T-helper 1 cell (primary cell): ENCODE data around the gene TMEM121B.

Experiments
- DNase-seq, 5 donors: peaks; one replicate each; pipeline ENCODE4 v3.0.0-alpha.2; 2012 to 2020

TMEM121B gene

GRCh38 chr22:17109976-17110375, 11.2 kb downstream of the TMEM121B start:
- no peak for DNase-seq

GRCh38 chr22:17109113-17109865, 11.9 kb downstream of the TMEM121B start:
- DNase-seq: no peak

GRCh38 chr22:17108256-17109112, 12.7 kb downstream of the TMEM121B start:
- no peak for DNase-seq

- no peak for DNase-seq
Observed at GRCh38 chr22:17107547-17107810, 13.7 kb downstream of the TMEM121B start.

- peak in 1 of 5 donors; percentile 58 for DNase-seq
Observed at GRCh38 chr22:17106785-17107546, 14.2 kb downstream of the TMEM121B start.

- DNase-seq: no peak
Observed at GRCh38 chr22:17106161-17106784, 14.9 kb downstream of the TMEM121B start.

- no peak for DNase-seq
Observed at GRCh38 chr22:17105143-17106129, 15.7 kb downstream of the TMEM121B start.

GRCh38 chr22:17104336-17104935, 16.7 kb downstream of the TMEM121B start:
- DNase-seq: no peak

DNA sequence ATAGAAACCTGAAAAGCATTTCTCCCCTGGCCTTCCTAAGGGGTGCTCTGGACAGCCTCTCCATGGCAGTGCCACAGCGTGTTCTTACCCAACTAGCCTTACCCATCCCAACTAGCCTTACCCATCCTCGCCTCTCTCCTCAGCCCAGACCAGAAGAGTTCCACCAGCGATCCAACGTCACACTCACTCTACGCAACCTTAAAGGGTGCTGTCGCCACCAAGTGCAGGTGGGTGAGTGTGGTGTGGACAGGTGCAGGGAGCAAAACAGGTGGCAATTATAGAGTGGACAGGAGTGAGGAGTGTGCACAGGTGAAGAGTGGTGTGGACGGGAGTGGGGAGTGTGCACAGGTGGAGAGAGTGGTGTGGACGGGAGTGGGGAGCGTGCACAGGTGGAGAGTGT, 17.8 kb downstream of the TMEM121B start:
- no peak for DNase-seq

- no peak for DNase-seq
Observed at GRCh38 chr22:17102297-17102667, 18.9 kb downstream of the TMEM121B start.

DNA sequence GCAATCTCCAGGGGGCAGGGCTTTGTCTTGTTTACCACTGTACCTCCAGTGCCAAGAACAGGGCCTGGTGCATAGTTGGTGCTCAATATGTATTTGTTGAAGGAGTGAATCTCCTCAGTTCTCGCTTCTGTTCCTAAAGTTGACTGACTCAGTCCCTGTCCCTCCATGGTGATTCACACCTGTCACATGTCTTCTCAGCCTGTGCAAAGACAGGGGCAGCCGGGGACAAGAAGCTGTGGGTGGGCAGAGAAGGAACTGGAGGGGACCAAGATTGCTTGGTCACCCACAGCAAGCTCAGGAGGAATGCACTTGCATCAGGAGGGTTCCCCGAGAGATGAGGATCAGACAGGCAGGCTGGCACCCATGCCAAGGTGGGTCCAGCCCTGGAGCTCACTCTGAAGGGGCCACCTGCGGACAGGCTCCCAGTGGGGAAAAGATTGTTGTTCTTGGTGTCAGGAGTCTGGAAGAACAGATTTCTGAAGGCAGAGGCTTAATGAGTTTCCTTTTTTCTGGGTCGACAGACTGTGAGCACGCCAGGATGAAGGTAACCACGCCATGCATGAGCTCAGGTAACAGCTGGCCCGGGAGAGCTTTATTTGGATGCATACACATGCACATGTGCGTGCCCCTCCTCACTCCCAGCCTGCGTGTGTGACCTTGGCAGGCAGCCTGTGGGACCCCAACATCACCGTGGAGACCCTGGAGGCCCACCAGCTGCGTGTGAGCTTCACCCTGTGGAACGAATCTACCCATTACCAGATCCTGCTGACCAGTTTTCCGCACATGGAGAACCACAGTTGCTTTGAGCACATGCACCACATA, 19.5 kb downstream of the TMEM121B start:
- no peak for DNase-seq

- no peak for DNase-seq
Observed at GRCh38 chr22:17100621-17101020, 20.5 kb downstream of the TMEM121B start.

DNA sequence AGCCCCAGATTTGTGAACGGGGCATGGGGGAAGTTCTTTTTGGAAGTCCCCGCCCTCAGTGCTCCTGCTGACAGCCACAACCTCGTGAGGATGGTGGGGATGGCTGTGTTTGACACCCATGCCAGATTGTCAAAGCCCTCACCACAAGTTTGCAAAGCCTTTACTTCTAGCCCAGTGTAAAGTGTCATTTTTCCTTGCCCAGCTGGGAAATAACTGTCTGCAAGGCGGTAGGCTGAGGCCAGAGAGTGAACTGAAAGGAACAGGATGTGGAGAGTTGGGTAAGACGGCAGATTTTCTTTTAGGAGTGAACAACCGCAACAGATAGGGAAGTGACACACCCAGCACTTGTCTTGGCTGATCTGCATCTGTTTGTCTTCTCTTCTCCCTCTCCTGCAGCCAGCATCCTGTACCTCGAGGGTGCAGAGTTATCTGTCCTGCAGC, 22.8 kb downstream of the TMEM121B start:
- DNase-seq: peak in 1 of 5 donors; percentile 82

DNA sequence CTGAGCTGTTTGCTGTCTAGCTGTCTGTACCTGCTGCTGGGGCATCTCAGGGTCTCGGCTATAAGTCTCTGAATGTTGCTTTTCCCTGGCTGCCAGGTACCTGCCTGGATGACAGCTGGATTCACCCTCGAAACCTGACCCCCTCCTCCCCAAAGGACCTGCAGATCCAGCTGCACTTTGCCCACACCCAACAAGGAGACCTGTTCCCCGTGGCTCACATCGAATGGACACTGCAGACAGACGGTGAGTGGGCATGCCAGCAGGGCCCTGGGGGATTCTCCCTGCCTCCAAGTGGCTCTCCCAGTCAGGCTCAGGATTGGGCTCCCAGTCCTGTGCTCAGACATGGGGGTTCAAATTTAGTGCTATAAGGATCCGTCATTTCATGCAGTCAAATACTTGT, 23.5 kb downstream of the TMEM121B start:
- DNase-seq: no peak

GRCh38 chr22:17097062-17097461, 24.1 kb downstream of the TMEM121B start:
- DNase-seq: no peak

DNA sequence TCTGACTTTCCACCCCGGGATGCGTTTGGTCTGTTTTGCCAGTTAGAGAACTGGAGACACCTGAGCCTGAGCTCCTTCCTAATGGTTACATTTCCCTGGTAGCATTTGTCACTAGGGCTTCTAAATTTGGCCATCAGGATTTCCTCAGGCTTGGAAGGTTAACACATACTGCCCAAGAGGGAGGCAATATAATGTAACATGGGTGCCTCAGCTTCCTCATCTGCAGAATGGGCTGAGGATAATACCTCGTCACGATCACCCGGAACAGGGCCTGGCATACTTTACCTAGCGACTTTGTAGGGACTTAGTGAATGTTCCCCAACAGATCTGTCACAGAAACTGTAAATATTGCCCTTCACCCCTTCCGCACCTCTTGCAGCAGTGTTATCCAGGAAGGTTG, 25.1 kb downstream of the TMEM121B start:
- DNase-seq: no peak

GRCh38 chr22:17095538-17095937, 25.6 kb downstream of the TMEM121B start:
- DNase-seq: no peak

DNA sequence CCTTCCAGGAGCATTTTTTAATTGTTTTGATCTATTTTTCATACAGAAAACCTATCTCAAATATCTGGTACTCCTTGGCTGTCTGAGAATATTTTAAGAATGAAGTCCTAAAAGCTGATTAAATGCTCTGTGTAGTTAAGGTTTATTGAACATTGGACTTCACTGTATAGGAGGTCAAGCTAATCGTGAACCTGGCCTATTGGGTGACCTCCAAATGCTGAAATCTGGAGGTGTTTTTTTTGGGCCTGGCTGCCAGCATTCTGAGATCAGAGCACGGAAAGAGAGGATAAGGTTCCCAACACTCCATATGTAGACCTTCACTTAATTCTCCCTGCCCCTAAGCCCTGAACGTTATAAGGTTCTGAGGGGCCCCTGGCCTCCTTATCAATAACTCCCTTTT, 28.1 kb downstream of the TMEM121B start:
- no peak for DNase-seq

DNA sequence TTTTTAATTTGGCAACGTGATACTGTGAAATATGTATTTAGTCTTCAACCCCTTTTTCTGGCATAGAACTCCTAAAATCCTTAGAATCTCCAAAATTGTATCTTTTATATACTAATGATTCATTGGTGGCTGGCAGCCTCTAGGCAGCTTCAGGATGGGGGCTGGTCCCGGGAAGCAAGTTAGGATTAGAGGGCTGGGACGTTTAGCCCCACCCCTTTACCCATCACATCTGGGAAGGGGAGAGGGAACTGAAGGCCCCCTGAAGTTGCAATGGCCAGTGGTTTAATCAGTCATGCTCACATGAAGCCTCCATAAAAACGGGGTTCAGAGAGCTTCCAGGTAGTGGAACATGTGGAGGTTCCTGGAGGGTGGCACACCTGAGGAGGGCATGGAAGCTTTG, 29.3 kb downstream of the TMEM121B start:
- no peak for DNase-seq

- no peak for DNase-seq
Observed at GRCh38 chr22:17090550-17090949, 30.6 kb downstream of the TMEM121B start.
